GM12878 (cell line): ENCODE measurements around the gene ANKAR. TPM values are rescaled to one million over a fixed set of nuclear protein-coding genes. Genes with fewer than 3 reads are reported as not detected.

Experiments
- ATAC-seq: fragments of 200-7000 bp; cut with Tn5 transposase; 3 replicates; pipeline ENCODE4 v1.9.1; 2020; ENCODE audit warnings: mild to moderate bottlenecking, moderate library complexity
- BruUV-seq: library from RNA; stranded (reverse); fragments of 400-500 nt; replicated peaks from 2 replicates; lab custom pipeline; 2021; lab: Mats Ljungman, UMichigan
- CTCF ChIA-PET: fragments of 300-600 bp; sonication (Branson Sonifier 250); formaldehyde crosslinking; extraction: SDS; loops from one replicate; lab custom pipeline; 2021; ENCODE audit warnings: inconsistent platforms; lab: Yijun Ruan, JAX
- POLR2A ChIA-PET: fragments of 350-600 bp; formaldehyde crosslinking; extraction: SDS; loops from one replicate; lab custom pipeline; 2021; ENCODE audit warnings: inconsistent platforms; lab: Charles Lee
- RAD21 ChIA-PET: fragments of 300-600 bp; sonication (Branson Sonifier 250); formaldehyde crosslinking; loops from one replicate; lab custom pipeline; 2023; ENCODE audit warnings: antibody characterized with exemption; ENCODE audit not compliant: unreplicated experiment; lab: Charles Lee
- SMC1A ChIA-PET: fragments of 300-600 bp; sonication (Branson Sonifier 250); formaldehyde crosslinking; loops from one replicate; lab custom pipeline; 2023; ENCODE audit not compliant: unreplicated experiment, uncharacterized antibody; lab: Charles Lee
- DNase-seq: peaks from one replicate; pipeline ENCODE4 v3.0.0-alpha.2; 2011; ENCODE audit warnings: low read depth, low spot score
- FAIRE-seq: peaks from 3 replicates; lab custom pipeline; 2011; peaks lifted over from hg19 to GRCh38; lab: Jason Lieb, UNC
- H2AFZ ChIP-seq: 2 replicates; pipeline ENCODE4 v1.6.0; 2011; ENCODE audit warnings: low read depth, low read length, control low read depth; ENCODE audit not compliant: control insufficient read depth
- H3K27ac ChIP-seq: 2 replicates; pipeline ENCODE4 v1.5.1; 2011; ENCODE audit warnings: control low read depth; ENCODE audit not compliant: control insufficient read depth, insufficient read depth
- H3K27me3 ChIP-seq, 2 experiments: replicated peaks in 1 of 2; 2 replicates each; pipeline versions ENCODE4 v1.6.0 to v1.6.1; 2011; ENCODE audit warnings: low read length in 1 of 2; ENCODE audit not compliant: control insufficient read depth in 2 of 2, insufficient read depth in 2 of 2
- H3K36me3 ChIP-seq, 2 experiments: 2 replicates each; pipeline ENCODE4 v1.5.1; 2011; ENCODE audit warnings: low read length in 1 of 2; ENCODE audit not compliant: control insufficient read depth in 2 of 2, insufficient read depth in 2 of 2
- H3K4me1 ChIP-seq: 2 replicates; pipeline ENCODE4 v1.6.1; 2011; ENCODE audit warnings: mild to moderate bottlenecking, low read length, moderate library complexity, mixed read lengths; ENCODE audit not compliant: control insufficient read depth, insufficient read depth
- H3K4me2 ChIP-seq: 2 replicates; pipeline ENCODE4 v1.6.0; 2011; ENCODE audit warnings: control low read depth; ENCODE audit not compliant: control insufficient read depth, insufficient read depth
- H3K4me3 ChIP-seq: fragments of 200-600 bp; sonication (generic); 2 replicates; pipeline ENCODE4 v1.5.1; 2016
- H3K79me2 ChIP-seq: 2 replicates; pipeline ENCODE4 v1.6.0; 2011; ENCODE audit warnings: low read length; ENCODE audit not compliant: control insufficient read depth, insufficient read depth
- H3K9ac ChIP-seq: 2 replicates; pipeline ENCODE4 v1.8.0; 2011; ENCODE audit warnings: low read length, control low read depth, mixed read lengths; ENCODE audit not compliant: control insufficient read depth, insufficient read depth
- H3K9me3 ChIP-seq: replicated peaks from 3 replicates; pipeline ENCODE4 v1.5.1; 2011; ENCODE audit warnings: mild to moderate bottlenecking, low read length; ENCODE audit not compliant: control insufficient read depth, insufficient read depth
- H4K20me1 ChIP-seq: 2 replicates; pipeline ENCODE4 v1.6.0; 2011; ENCODE audit not compliant: control insufficient read depth, insufficient read depth
- CREM ChIP-seq: IDR thresholded peaks from 2 replicates; pipeline ENCODE4 v1.6.1; 2014; ENCODE audit warnings: antibody characterized with exemption, low read depth
- KLF5 ChIP-seq: fragments of 450-650 bp; IDR thresholded peaks from 2 replicates; pipeline ENCODE4 v1.6.1; 2014; ENCODE audit warnings: mild to moderate bottlenecking; ENCODE audit not compliant: partially characterized antibody
- SIX5 ChIP-seq: IDR thresholded peaks from 2 replicates; pipeline ENCODE4 v1.6.1; 2011; ENCODE audit warnings: mild to moderate bottlenecking, low read depth, low read length, moderate library complexity; ENCODE audit not compliant: severe bottlenecking
- TCF7 ChIP-seq: IDR thresholded peaks from 2 replicates; pipeline ENCODE4 v1.6.1; 2014; ENCODE audit warnings: antibody characterized with exemption, borderline replicate concordance
- ZNF384 ChIP-seq: IDR thresholded peaks from 2 replicates; pipeline ENCODE4 v1.6.1; 2012; ENCODE audit warnings: low read depth, mild to moderate bottlenecking, low read length, improper control_type of control experiment, borderline replicate concordance
- WGBS: methylation state at CpG from one replicate; pipeline ENCODE4 v1.1.6; 2016; ENCODE audit warnings: low lambda C conversion rate; ENCODE audit not compliant: insufficient replicate concordance, insufficient coverage; ENCODE audit errors: missing lambda C conversion rate; 5-methylcytosine and 5-hydroxymethylcytosine counted together
- in situ Hi-C: fragments of 300-500 bp; cut with MboI; formaldehyde crosslinking; loops from 9 replicates; pipeline ENCODE4 v1.14.3; 2018; ENCODE audit warnings: mixed read lengths
- intact Hi-C: fragments of 100-400 bp; cut with micrococcal nuclease; formaldehyde crosslinking; loops from one replicate; pipeline ENCODE4 v1.14.2; 2022; ENCODE audit not compliant: unreplicated experiment
- polyA plus RNA-seq, 11 experiments: library from polyadenylated mRNA; depleted of rRNA in 4 of 11; unstranded in 6 of 11; stranded (reverse) in 5 of 11; fragments of >200 nt; fragmentation: Nextera tagmentation in 4 of 11; fragmentation: Illumina TruSeq in 1 of 11; extraction: Ambion mirVana in 4 of 11; extraction: Trizol in 1 of 11; gene quantifications; 1 replicate in 1 of 11; 2 replicates in 10 of 11; pipeline versions ENCODE4 v1.2.1 to v1.2.3, GENCODE V29; 2011 to 2016; ENCODE audit warnings: inconsistent platforms in 2 of 11, missing spikeins in 2 of 11, low read depth in 1 of 11
- total RNA-seq, 4 experiments: library from RNA; depleted of rRNA in 3 of 4; stranded (reverse); fragments of >200 nt in 3 of 4; fragmentation: Illumina TruSeq in 1 of 4; extraction: Trizol in 1 of 4; gene quantifications; 2 replicates each; pipeline versions ENCODE4 v1.2.1 to v1.2.3, GENCODE V29; 2013 to 2021
- TF ChIP-seq, protein P1 (sequence below): IDR thresholded peaks from 2 replicates; pipeline ENCODE4 v1.6.1; 2012; ENCODE audit warnings: mild to moderate bottlenecking, low read depth, low read length

The ANKAR gene
- total and polyA plus RNA-seq, 10 of the 15 experiments (the other 5 are each of a cell fraction or from before 2014, with no cell fraction given) = 1.3 to 4.2 (median 2.7) TPM

DNA sequence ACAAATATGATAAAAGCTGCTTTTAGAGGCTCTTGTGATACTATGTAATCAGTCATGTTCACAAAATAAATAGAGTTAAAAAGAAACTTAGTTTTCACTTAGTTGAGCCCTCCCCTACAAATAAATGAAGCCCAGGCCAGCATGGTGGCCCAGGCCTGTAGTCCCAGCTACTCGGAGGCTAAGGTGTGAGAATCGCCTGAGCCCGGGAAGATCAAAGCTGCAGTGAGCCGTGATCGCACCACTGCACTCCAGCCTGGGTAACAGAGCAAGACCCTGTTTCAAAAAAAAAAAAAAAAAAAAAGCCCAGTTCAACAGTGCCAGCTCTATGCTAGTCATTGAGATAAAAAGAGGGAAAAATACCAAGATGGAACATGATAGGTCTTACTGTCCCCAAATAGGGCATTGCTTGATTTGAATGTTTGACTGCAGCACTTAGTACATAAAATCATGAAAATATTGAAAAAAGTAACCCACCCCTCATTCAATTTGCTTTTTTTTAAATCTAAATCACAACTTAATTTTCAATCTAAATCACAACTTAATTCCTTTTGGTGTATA is 11.7 kb upstream of the ANKAR start:
- Histone ChIP-seq H3K4me3 (peak overlapping the region; percentile 82), H3K9ac (peak overlapping the region; percentile 99), H3K9me3 (no peaks in the 10 kb centered on the region), H3K36me3 (peaks cover 0 to 9% of the 10 kb centered on the region in 2 experiments; a peak in 2 of 4 replicates), H2AFZ (no peak overlapping the region), H3K79me2 (peaks cover 34% of the 10 kb centered on the region), H3K4me2 (peak overlapping the region; percentile 78), H3K27me3 (no peaks in the 10 kb centered on the region)
- intact Hi-C loops = loop anchor here (5.0 kb wide), 4 partner anchors 120 to 520 kb away; partner anchors contain the start of genes ORMDL1 and PMS1
- ATAC-seq (peak; percentile 35), DNase-seq (no peak), FAIRE-seq (no peak)
- ChIA-PET POLR2A (interaction anchor here (0.6 to 2.4 kb wide), 5 partner anchors 9 to 1586 kb away, joined by 3 to 11 read pairs (median 6); partner anchors contain the start of gene ANKAR), RAD21 (interaction anchor here (0.7 to 2.3 kb wide), 7 partner anchors 11 to 409 kb away, joined by 3 to 14 read pairs (median 4); partner anchors contain the start of genes ORMDL1, OSGEPL1 and PMS1)
- no TSS peak for BruUV-seq
- TF ChIP-seq CREM (no peak), KLF5 (no peak), SIX5 (no peak), ZNF384 (0 out of 2 replicates have a peak, but pooled peaks have one; percentile 31), TCF7 (peak; percentile 67; the same call in 1 of the 2 replicates)
- TF ChIP-seq, protein P1, sequence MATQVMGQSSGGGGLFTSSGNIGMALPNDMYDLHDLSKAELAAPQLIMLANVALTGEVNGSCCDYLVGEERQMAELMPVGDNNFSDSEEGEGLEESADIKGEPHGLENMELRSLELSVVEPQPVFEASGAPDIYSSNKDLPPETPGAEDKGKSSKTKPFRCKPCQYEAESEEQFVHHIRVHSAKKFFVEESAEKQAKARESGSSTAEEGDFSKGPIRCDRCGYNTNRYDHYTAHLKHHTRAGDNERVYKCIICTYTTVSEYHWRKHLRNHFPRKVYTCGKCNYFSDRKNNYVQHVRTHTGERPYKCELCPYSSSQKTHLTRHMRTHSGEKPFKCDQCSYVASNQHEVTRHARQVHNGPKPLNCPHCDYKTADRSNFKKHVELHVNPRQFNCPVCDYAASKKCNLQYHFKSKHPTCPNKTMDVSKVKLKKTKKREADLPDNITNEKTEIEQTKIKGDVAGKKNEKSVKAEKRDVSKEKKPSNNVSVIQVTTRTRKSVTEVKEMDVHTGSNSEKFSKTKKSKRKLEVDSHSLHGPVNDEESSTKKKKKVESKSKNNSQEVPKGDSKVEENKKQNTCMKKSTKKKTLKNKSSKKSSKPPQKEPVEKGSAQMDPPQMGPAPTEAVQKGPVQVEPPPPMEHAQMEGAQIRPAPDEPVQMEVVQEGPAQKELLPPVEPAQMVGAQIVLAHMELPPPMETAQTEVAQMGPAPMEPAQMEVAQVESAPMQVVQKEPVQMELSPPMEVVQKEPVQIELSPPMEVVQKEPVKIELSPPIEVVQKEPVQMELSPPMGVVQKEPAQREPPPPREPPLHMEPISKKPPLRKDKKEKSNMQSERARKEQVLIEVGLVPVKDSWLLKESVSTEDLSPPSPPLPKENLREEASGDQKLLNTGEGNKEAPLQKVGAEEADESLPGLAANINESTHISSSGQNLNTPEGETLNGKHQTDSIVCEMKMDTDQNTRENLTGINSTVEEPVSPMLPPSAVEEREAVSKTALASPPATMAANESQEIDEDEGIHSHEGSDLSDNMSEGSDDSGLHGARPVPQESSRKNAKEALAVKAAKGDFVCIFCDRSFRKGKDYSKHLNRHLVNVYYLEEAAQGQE = no peak
- TF ChIP-seq, all 136 proteins: peak for 2
- ChIA-PET CTCF (interaction anchor here (1.4 to 9.9 kb wide), 6 partner anchors 11 to 197 kb away, joined by 3 to 163 read pairs (median 84); partner anchors contain the start of genes ANKAR and OSGEPL1), SMC1A (interaction anchor here (0.7 to 6.9 kb wide), 7 partner anchors 12 to 126 kb away, joined by 3 to 71 read pairs (median 7); partner anchors contain the start of gene ANKAR)
- WGBS = 9% methylated on average over 5 of the region's 5 CpGs
- Histone ChIP-seq H3K4me1 (peaks cover 8% of the 10 kb centered on the region; the same call in 1 of the 2 replicates), H4K20me1 (no peaks in the 10 kb centered on the region), H3K27ac (peak overlapping the region; percentile 93)
- in situ Hi-C loops = no loop called here
